GM12878 (cell line): ENCODE measurements around the gene SMIM21. TPM values are rescaled to one million over a fixed set of nuclear protein-coding genes. Genes with fewer than 3 reads are reported as not detected.

ENCODE experiments used
- ATAC-seq: fragments of 200-7000 bp; cut with Tn5 transposase; 3 replicates; pipeline ENCODE4 v1.9.1; 2020; ENCODE audit warnings: mild to moderate bottlenecking, moderate library complexity
- BruUV-seq: library from RNA; stranded (reverse); fragments of 400-500 nt; replicated peaks from 2 replicates; lab custom pipeline; 2021; lab: Mats Ljungman, UMichigan
- CTCF ChIA-PET: fragments of 300-600 bp; sonication (Branson Sonifier 250); formaldehyde crosslinking; extraction: SDS; loops from one replicate; lab custom pipeline; 2021; ENCODE audit warnings: inconsistent platforms; lab: Yijun Ruan, JAX
- POLR2A ChIA-PET: fragments of 350-600 bp; formaldehyde crosslinking; extraction: SDS; loops from one replicate; lab custom pipeline; 2021; ENCODE audit warnings: inconsistent platforms; lab: Charles Lee
- RAD21 ChIA-PET: fragments of 300-600 bp; sonication (Branson Sonifier 250); formaldehyde crosslinking; loops from one replicate; lab custom pipeline; 2023; ENCODE audit warnings: antibody characterized with exemption; ENCODE audit not compliant: unreplicated experiment; lab: Charles Lee
- SMC1A ChIA-PET: fragments of 300-600 bp; sonication (Branson Sonifier 250); formaldehyde crosslinking; loops from one replicate; lab custom pipeline; 2023; ENCODE audit not compliant: unreplicated experiment, uncharacterized antibody; lab: Charles Lee
- DNase-seq: peaks from one replicate; pipeline ENCODE4 v3.0.0-alpha.2; 2011; ENCODE audit warnings: low read depth, low spot score
- FAIRE-seq: peaks from 3 replicates; lab custom pipeline; 2011; peaks lifted over from hg19 to GRCh38; lab: Jason Lieb, UNC
- H2AFZ ChIP-seq: 2 replicates; pipeline ENCODE4 v1.6.0; 2011; ENCODE audit warnings: low read depth, low read length, control low read depth; ENCODE audit not compliant: control insufficient read depth
- H3K27ac ChIP-seq: 2 replicates; pipeline ENCODE4 v1.5.1; 2011; ENCODE audit warnings: control low read depth; ENCODE audit not compliant: control insufficient read depth, insufficient read depth
- H3K27me3 ChIP-seq, 2 experiments: replicated peaks in 1 of 2; 2 replicates each; pipeline versions ENCODE4 v1.6.0 to v1.6.1; 2011; ENCODE audit warnings: low read length in 1 of 2; ENCODE audit not compliant: control insufficient read depth in 2 of 2, insufficient read depth in 2 of 2
- H3K36me3 ChIP-seq, 2 experiments: 2 replicates each; pipeline ENCODE4 v1.5.1; 2011; ENCODE audit warnings: low read length in 1 of 2; ENCODE audit not compliant: control insufficient read depth in 2 of 2, insufficient read depth in 2 of 2
- H3K4me1 ChIP-seq: 2 replicates; pipeline ENCODE4 v1.6.1; 2011; ENCODE audit warnings: mild to moderate bottlenecking, low read length, moderate library complexity, mixed read lengths; ENCODE audit not compliant: control insufficient read depth, insufficient read depth
- H3K4me2 ChIP-seq: 2 replicates; pipeline ENCODE4 v1.6.0; 2011; ENCODE audit warnings: control low read depth; ENCODE audit not compliant: control insufficient read depth, insufficient read depth
- H3K4me3 ChIP-seq: fragments of 200-600 bp; sonication (generic); 2 replicates; pipeline ENCODE4 v1.5.1; 2016
- H3K79me2 ChIP-seq: 2 replicates; pipeline ENCODE4 v1.6.0; 2011; ENCODE audit warnings: low read length; ENCODE audit not compliant: control insufficient read depth, insufficient read depth
- H3K9ac ChIP-seq: 2 replicates; pipeline ENCODE4 v1.8.0; 2011; ENCODE audit warnings: low read length, control low read depth, mixed read lengths; ENCODE audit not compliant: control insufficient read depth, insufficient read depth
- H3K9me3 ChIP-seq: replicated peaks from 3 replicates; pipeline ENCODE4 v1.5.1; 2011; ENCODE audit warnings: mild to moderate bottlenecking, low read length; ENCODE audit not compliant: control insufficient read depth, insufficient read depth
- H4K20me1 ChIP-seq: 2 replicates; pipeline ENCODE4 v1.6.0; 2011; ENCODE audit not compliant: control insufficient read depth, insufficient read depth
- ASH2L ChIP-seq: fragments of 300-600, 200-600 bp; sonication (generic); IDR thresholded peaks from 2 replicates; pipeline ENCODE4 v1.6.1; 2017; ENCODE audit warnings: low read depth, mild to moderate bottlenecking, borderline replicate concordance
- ATF7 ChIP-seq: fragments of 450-650 bp; IDR thresholded peaks from 2 replicates; pipeline ENCODE4 v1.6.1; 2016; ENCODE audit warnings: low read depth, mild to moderate bottlenecking
- CBX5 ChIP-seq: sonication (generic); IDR thresholded peaks from 2 replicates; pipeline ENCODE4 v1.6.1; 2016; ENCODE audit warnings: low read depth, moderate library complexity, mild to moderate bottlenecking, inconsistent platforms
- FOXM1 ChIP-seq: IDR thresholded peaks from 2 replicates; pipeline ENCODE4 v1.6.1; 2012; ENCODE audit warnings: low read depth, mild to moderate bottlenecking, inconsistent platforms, low read length, moderate library complexity
- NFXL1 ChIP-seq: fragments of 450-650 bp; IDR thresholded peaks from 2 replicates; pipeline ENCODE4 v1.6.1; 2017; ENCODE audit warnings: antibody characterized with exemption, mild to moderate bottlenecking, borderline replicate concordance
- NFYA ChIP-seq: IDR thresholded peaks from 2 replicates; pipeline ENCODE4 v1.6.1; 2011; ENCODE audit warnings: low read depth, mild to moderate bottlenecking, low read length, improper control_type of control experiment, borderline replicate concordance
- RB1 ChIP-seq: fragments of 450-650 bp; formaldehyde crosslinking; IDR thresholded peaks from 2 replicates; pipeline ENCODE4 v1.6.1; 2017; ENCODE audit warnings: mild to moderate bottlenecking, borderline replicate concordance
- RCOR1 ChIP-seq: conservative IDR thresholded peaks from 2 replicates; pipeline ENCODE4 v1.6.1; 2012; ENCODE audit warnings: low read depth, low read length, improper control_type of control experiment
- SMARCA5 ChIP-seq: fragments of 450-650 bp; IDR thresholded peaks from 2 replicates; pipeline ENCODE4 v1.6.1; 2017; ENCODE audit warnings: mild to moderate bottlenecking
- ZBED1 ChIP-seq: IDR thresholded peaks from 2 replicates; pipeline ENCODE4 v1.6.1; 2016; ENCODE audit warnings: borderline replicate concordance
- WGBS: methylation state at CpG from one replicate; pipeline ENCODE4 v1.1.6; 2016; ENCODE audit warnings: low lambda C conversion rate; ENCODE audit not compliant: insufficient replicate concordance, insufficient coverage; ENCODE audit errors: missing lambda C conversion rate; 5-methylcytosine and 5-hydroxymethylcytosine counted together
- in situ Hi-C: fragments of 300-500 bp; cut with MboI; formaldehyde crosslinking; loops from 9 replicates; pipeline ENCODE4 v1.14.3; 2018; ENCODE audit warnings: mixed read lengths
- intact Hi-C: fragments of 100-400 bp; cut with micrococcal nuclease; formaldehyde crosslinking; loops from one replicate; pipeline ENCODE4 v1.14.2; 2022; ENCODE audit not compliant: unreplicated experiment
- polyA plus RNA-seq, 11 experiments: library from polyadenylated mRNA; depleted of rRNA in 4 of 11; unstranded in 6 of 11; stranded (reverse) in 5 of 11; fragments of >200 nt; fragmentation: Nextera tagmentation in 4 of 11; fragmentation: Illumina TruSeq in 1 of 11; extraction: Ambion mirVana in 4 of 11; extraction: Trizol in 1 of 11; gene quantifications; 1 replicate in 1 of 11; 2 replicates in 10 of 11; pipeline versions ENCODE4 v1.2.1 to v1.2.3, GENCODE V29; 2011 to 2016; ENCODE audit warnings: inconsistent platforms in 2 of 11, missing spikeins in 2 of 11, low read depth in 1 of 11
- total RNA-seq, 4 experiments: library from RNA; depleted of rRNA in 3 of 4; stranded (reverse); fragments of >200 nt in 3 of 4; fragmentation: Illumina TruSeq in 1 of 4; extraction: Trizol in 1 of 4; gene quantifications; 2 replicates each; pipeline versions ENCODE4 v1.2.1 to v1.2.3, GENCODE V29; 2013 to 2021
- TF ChIP-seq, protein P1 (sequence below), 3 experiments: IDR thresholded peaks in 2 of 3; conservative IDR thresholded peaks in 1 of 3; 2 replicates each; pipeline ENCODE4 v1.5.1; 2011; ENCODE audit warnings: low read depth in 3 of 3, low read length in 3 of 3, mild to moderate bottlenecking in 3 of 3, control low read depth in 2 of 3, moderate library complexity in 2 of 3, inconsistent platforms in 1 of 3, mixed read lengths in 1 of 3; ENCODE audit not compliant: control insufficient read depth in 2 of 3, insufficient read depth in 1 of 3; ENCODE audit errors: extremely low read depth in 1 of 3
- TF ChIP-seq, protein P2 (sequence below): IDR thresholded peaks from 2 replicates; pipeline ENCODE4 v1.6.1; 2011; ENCODE audit warnings: mild to moderate bottlenecking, low read depth, low read length, moderate library complexity; ENCODE audit not compliant: insufficient replicate concordance
- TF ChIP-seq, protein P3 (sequence below): fragments of 450-650 bp; IDR thresholded peaks from 2 replicates; pipeline ENCODE4 v1.6.1; 2017; ENCODE audit warnings: borderline replicate concordance
- TF ChIP-seq, protein P4 (sequence below): fragments of 450-650 bp; IDR thresholded peaks from 2 replicates; pipeline ENCODE4 v1.6.1; 2016; ENCODE audit warnings: mild to moderate bottlenecking, moderate library complexity, borderline replicate concordance

The SMIM21 gene
- total and polyA plus RNA-seq, 10 of the 15 experiments (the other 5 are each of a cell fraction or from before 2014, with no cell fraction given): not detected

DNA sequence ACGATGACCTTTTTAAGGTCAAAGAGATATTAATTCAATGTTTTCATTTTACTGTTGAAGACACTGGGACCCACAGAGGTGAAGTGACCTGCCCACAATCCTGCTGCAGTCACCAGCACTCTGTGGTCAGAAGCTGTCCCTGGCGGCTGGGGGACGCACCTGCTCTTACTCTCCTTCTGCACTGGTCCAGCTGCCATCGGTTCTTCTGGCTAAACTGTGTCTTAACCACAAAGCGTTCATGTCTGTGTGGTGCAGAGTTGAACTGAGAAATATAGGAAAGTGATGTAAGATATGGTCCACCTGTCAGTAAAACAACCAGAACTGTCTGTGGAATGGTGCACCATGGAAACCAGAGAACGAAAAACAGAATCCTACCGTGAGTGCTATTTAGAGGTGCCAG lies 44.9 kb upstream of the SMIM21 start (continued):
- TF ChIP-seq, protein P1, sequence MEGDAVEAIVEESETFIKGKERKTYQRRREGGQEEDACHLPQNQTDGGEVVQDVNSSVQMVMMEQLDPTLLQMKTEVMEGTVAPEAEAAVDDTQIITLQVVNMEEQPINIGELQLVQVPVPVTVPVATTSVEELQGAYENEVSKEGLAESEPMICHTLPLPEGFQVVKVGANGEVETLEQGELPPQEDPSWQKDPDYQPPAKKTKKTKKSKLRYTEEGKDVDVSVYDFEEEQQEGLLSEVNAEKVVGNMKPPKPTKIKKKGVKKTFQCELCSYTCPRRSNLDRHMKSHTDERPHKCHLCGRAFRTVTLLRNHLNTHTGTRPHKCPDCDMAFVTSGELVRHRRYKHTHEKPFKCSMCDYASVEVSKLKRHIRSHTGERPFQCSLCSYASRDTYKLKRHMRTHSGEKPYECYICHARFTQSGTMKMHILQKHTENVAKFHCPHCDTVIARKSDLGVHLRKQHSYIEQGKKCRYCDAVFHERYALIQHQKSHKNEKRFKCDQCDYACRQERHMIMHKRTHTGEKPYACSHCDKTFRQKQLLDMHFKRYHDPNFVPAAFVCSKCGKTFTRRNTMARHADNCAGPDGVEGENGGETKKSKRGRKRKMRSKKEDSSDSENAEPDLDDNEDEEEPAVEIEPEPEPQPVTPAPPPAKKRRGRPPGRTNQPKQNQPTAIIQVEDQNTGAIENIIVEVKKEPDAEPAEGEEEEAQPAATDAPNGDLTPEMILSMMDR (IDR thresholded peaks at IDR 0.05 in 2 of 3, conservative IDR thresholded peaks at IDR 0.05 in 1 of 3; ENCODE audit: control insufficient read depth in 2 of 3, extremely low read depth in 1 of 3, insufficient read depth in 1 of 3, low read depth in 3 of 3, low read length in 3 of 3): no peak
- TF ChIP-seq NFYA: no peak
- TF ChIP-seq, protein P2, sequence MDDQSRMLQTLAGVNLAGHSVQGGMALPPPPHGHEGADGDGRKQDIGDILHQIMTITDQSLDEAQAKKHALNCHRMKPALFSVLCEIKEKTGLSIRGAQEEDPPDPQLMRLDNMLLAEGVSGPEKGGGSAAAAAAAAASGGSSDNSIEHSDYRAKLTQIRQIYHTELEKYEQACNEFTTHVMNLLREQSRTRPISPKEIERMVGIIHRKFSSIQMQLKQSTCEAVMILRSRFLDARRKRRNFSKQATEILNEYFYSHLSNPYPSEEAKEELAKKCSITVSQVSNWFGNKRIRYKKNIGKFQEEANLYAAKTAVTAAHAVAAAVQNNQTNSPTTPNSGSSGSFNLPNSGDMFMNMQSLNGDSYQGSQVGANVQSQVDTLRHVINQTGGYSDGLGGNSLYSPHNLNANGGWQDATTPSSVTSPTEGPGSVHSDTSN: no peak
- TF ChIP-seq CBX5: no peak
- TF ChIP-seq ASH2L: no peak

DNA sequence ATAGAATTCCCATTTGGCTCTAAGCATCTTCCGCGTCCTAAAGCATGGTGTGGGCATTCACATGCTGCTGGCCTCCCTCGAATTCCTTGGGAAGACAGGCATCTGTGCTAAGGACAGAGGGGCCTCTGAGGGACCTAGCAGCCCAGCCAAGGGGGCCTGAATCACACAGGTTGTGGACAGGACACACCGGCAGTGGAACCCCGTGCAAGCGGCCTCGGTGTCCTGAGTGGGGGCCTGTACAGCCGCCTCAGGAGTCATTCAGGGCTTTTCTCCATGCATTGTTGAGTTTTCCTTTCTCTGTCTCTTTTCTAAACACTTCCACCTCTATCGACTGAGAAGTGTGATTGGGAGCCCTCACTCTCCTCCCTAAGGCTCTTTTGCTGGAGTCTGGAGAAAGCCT lies 44.3 kb upstream of the SMIM21 start:
- no peaks in the 10 kb centered on the region for H3K79me2 ChIP-seq
- H3K27me3 ChIP-seq: no peaks in the 10 kb centered on the region; a peak in 1 of 4 replicates
- intact Hi-C loops: loop anchor here (10.0 kb wide), 1 partner anchor 297 kb away; no protein-coding TSS in a partner anchor
- no TSS peak for BruUV-seq
- RAD21 ChIA-PET: no interaction called here
- in situ Hi-C loops: loop anchor here (10.0 kb wide), 2 partner anchors 297 to 807 kb away; no protein-coding TSS in a partner anchor
- no peaks in the 10 kb centered on the region for H3K9me3 ChIP-seq
- no peak overlapping the region for H3K27ac ChIP-seq
- FAIRE-seq (no peak), DNase-seq (no peak), ATAC-seq (no peak)
- SMC1A ChIA-PET: no interaction called here
- CTCF ChIA-PET: no interaction called here
- no peaks in the 10 kb centered on the region for H3K4me1 ChIP-seq
- H3K36me3 ChIP-seq: no peaks in the 10 kb centered on the region
- POLR2A ChIA-PET: no interaction called here
- no peak overlapping the region for H3K4me2 ChIP-seq
- no peaks in the 10 kb centered on the region for H4K20me1 ChIP-seq
- no peak overlapping the region for H2AFZ ChIP-seq
- H3K4me3 ChIP-seq: no peak overlapping the region
- 59% methylated on average over 9 of the region's 9 CpGs for WGBS
- H3K9ac ChIP-seq: no peak overlapping the region
- TF ChIP-seq NFXL1: no peak
- TF ChIP-seq RB1: no peak
- TF ChIP-seq, protein P3, sequence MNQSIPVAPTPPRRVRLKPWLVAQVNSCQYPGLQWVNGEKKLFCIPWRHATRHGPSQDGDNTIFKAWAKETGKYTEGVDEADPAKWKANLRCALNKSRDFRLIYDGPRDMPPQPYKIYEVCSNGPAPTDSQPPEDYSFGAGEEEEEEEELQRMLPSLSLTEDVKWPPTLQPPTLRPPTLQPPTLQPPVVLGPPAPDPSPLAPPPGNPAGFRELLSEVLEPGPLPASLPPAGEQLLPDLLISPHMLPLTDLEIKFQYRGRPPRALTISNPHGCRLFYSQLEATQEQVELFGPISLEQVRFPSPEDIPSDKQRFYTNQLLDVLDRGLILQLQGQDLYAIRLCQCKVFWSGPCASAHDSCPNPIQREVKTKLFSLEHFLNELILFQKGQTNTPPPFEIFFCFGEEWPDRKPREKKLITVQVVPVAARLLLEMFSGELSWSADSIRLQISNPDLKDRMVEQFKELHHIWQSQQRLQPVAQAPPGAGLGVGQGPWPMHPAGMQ: no peak
- TF ChIP-seq ATF7: no peak
- TF ChIP-seq FOXM1: no peak
- TF ChIP-seq ZBED1: no peak
- TF ChIP-seq SMARCA5: no peak
- TF ChIP-seq, protein P4, sequence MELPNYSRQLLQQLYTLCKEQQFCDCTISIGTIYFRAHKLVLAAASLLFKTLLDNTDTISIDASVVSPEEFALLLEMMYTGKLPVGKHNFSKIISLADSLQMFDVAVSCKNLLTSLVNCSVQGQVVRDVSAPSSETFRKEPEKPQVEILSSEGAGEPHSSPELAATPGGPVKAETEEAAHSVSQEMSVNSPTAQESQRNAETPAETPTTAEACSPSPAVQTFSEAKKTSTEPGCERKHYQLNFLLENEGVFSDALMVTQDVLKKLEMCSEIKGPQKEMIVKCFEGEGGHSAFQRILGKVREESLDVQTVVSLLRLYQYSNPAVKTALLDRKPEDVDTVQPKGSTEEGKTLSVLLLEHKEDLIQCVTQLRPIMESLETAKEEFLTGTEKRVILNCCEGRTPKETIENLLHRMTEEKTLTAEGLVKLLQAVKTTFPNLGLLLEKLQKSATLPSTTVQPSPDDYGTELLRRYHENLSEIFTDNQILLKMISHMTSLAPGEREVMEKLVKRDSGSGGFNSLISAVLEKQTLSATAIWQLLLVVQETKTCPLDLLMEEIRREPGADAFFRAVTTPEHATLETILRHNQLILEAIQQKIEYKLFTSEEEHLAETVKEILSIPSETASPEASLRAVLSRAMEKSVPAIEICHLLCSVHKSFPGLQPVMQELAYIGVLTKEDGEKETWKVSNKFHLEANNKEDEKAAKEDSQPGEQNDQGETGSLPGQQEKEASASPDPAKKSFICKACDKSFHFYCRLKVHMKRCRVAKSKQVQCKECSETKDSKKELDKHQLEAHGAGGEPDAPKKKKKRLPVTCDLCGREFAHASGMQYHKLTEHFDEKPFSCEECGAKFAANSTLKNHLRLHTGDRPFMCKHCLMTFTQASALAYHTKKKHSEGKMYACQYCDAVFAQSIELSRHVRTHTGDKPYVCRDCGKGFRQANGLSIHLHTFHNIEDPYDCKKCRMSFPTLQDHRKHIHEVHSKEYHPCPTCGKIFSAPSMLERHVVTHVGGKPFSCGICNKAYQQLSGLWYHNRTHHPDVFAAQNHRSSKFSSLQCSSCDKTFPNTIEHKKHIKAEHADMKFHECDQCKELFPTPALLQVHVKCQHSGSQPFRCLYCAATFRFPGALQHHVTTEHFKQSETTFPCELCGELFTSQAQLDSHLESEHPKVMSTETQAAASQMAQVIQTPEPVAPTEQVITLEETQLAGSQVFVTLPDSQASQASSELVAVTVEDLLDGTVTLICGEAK: no peak
- TF ChIP-seq RCOR1: no peak
